ENCODE data around the gene LDLR.
"Not testable (repeated sequence)": the region's sequence is repeated elsewhere in the genome, so short reads cannot be mapped to it uniquely, and the experiment has no call there.

LDLR gene

GRCh38 chr19:11124157-11124556 is 34.9 kb downstream of the LDLR start:
- not testable (repeated sequence) for ATAC-seq (replicated peaks); H3K4me3 Mint-ChIP-seq; H3K27ac Mint-ChIP-seq; H3K9me3 Mint-ChIP-seq; H3K27me3 Mint-ChIP-seq; DNase-seq; H3K4me1 Mint-ChIP-seq (ENCODE audit: low read depth in 2 of 2)
- peaks cover 66% of the 10 kb centered on the region for H3K36me3 Mint-ChIP-seq (ENCODE audit: insufficient read depth)

- no peak overlapping the region for H3K27ac Mint-ChIP-seq
- H3K36me3 Mint-ChIP-seq (ENCODE audit: insufficient read depth), result peaks cover 65% of the 10 kb centered on the region
- DNase-seq (peak; percentile 72 to 76 (median 75)), ATAC-seq (replicated peaks) (peak; percentile 82)
- no peaks in the 10 kb centered on the region for H3K27me3 Mint-ChIP-seq
- peaks cover 4 to 9% of the 10 kb centered on the region in 2 donors for H3K4me1 Mint-ChIP-seq (ENCODE audit: low read depth in 2 of 2)
- no peak overlapping the region for H3K4me3 Mint-ChIP-seq
- H3K9me3 Mint-ChIP-seq, result no peaks in the 10 kb centered on the region
Measured at GRCh38 chr19:11125994-11126685, 36.9 kb downstream of the LDLR start.

- no peak for DNase-seq
- no peaks in the 10 kb centered on the region for H3K9me3 Mint-ChIP-seq
- no peaks in the 10 kb centered on the region for H3K27me3 Mint-ChIP-seq
- H3K27ac Mint-ChIP-seq, result peak overlapping the region in 1 of 2 donors; percentile 41
- H3K4me1 Mint-ChIP-seq (ENCODE audit: low read depth in 2 of 2), result peaks cover 4 to 9% of the 10 kb centered on the region in 2 donors
- H3K4me3 Mint-ChIP-seq, result no peak overlapping the region
- H3K36me3 Mint-ChIP-seq (ENCODE audit: insufficient read depth), result peaks cover 57% of the 10 kb centered on the region
- no peak for ATAC-seq (replicated peaks)
Measured at GRCh38 chr19:11127905-11128304, 38.6 kb downstream of the LDLR start.

- H3K4me3 Mint-ChIP-seq, result no peak overlapping the region
- peak overlapping the region; percentile 28 to 53 for H3K27ac Mint-ChIP-seq
- peaks cover 3 to 9% of the 10 kb centered on the region in 2 donors for H3K4me1 Mint-ChIP-seq (ENCODE audit: low read depth in 2 of 2)
- peak; percentile 66 to 69 (median 69) for DNase-seq
- no peaks in the 10 kb centered on the region for H3K9me3 Mint-ChIP-seq
- H3K27me3 Mint-ChIP-seq, result no peaks in the 10 kb centered on the region
- ATAC-seq (replicated peaks), result peak; percentile 83
- peaks cover 40% of the 10 kb centered on the region for H3K36me3 Mint-ChIP-seq (ENCODE audit: insufficient read depth)
Measured at GRCh38 chr19:11130824-11131455, 41.7 kb downstream of the LDLR start.

- H3K4me3 Mint-ChIP-seq, result no peak overlapping the region
- no peaks in the 10 kb centered on the region for H3K9me3 Mint-ChIP-seq
- H3K27ac Mint-ChIP-seq, result peak overlapping the region; percentile 22 to 53
- peaks cover 40% of the 10 kb centered on the region for H3K36me3 Mint-ChIP-seq (ENCODE audit: insufficient read depth)
- peaks cover 0 to 7% of the 10 kb centered on the region in 2 donors for H3K4me1 Mint-ChIP-seq (ENCODE audit: low read depth in 2 of 2)
- H3K27me3 Mint-ChIP-seq, result no peaks in the 10 kb centered on the region
- ATAC-seq (replicated peaks) (no peak), DNase-seq (no peak)
Measured at GRCh38 chr19:11131471-11131870, 42.2 kb downstream of the LDLR start.

GRCh38 chr19:11136400-11137101 is 47.3 kb downstream of the LDLR start:
- peak overlapping the region in 1 of 2 donors; percentile 85 for H3K27ac Mint-ChIP-seq
- H3K36me3 Mint-ChIP-seq (ENCODE audit: insufficient read depth), result peaks cover 6% of the 10 kb centered on the region
- H3K27me3 Mint-ChIP-seq, result no peaks in the 10 kb centered on the region
- peak overlapping the region; percentile 88 for H3K4me3 Mint-ChIP-seq
- ATAC-seq (replicated peaks), result no peak
- DNase-seq, result no peak
- peaks cover 7 to 8% of the 10 kb centered on the region in 2 donors for H3K4me1 Mint-ChIP-seq (ENCODE audit: low read depth in 2 of 2)
- no peaks in the 10 kb centered on the region for H3K9me3 Mint-ChIP-seq

GRCh38 chr19:11137542-11138384 is 48.5 kb downstream of the LDLR start:
- peak overlapping the region; percentile 88 for H3K4me3 Mint-ChIP-seq
- peaks cover 7 to 8% of the 10 kb centered on the region in 2 donors for H3K4me1 Mint-ChIP-seq (ENCODE audit: low read depth in 2 of 2)
- H3K27ac Mint-ChIP-seq, result peak overlapping the region; percentile 85 to 90
- peaks cover 3% of the 10 kb centered on the region for H3K36me3 Mint-ChIP-seq (ENCODE audit: insufficient read depth)
- no peaks in the 10 kb centered on the region for H3K27me3 Mint-ChIP-seq
- DNase-seq, result peak; percentile 24 to 42 (median 38)
- H3K9me3 Mint-ChIP-seq, result no peaks in the 10 kb centered on the region
- peak; percentile 77 for ATAC-seq (replicated peaks)

- Mint-ChIP-seq H3K4me1 (ENCODE audit: low read depth in 2 of 2) (peaks cover 7 to 8% of the 10 kb centered on the region in 2 donors), H3K27ac (no peak overlapping the region), H3K4me3 (no peak overlapping the region)
Measured at GRCh38 chr19:11138601-11139300, 49.5 kb downstream of the LDLR start.

GRCh38 chr19:11140023-11140538 is 50.8 kb downstream of the LDLR start:
- not testable (repeated sequence) for H3K27me3 Mint-ChIP-seq; ATAC-seq (replicated peaks); H3K4me1 Mint-ChIP-seq (ENCODE audit: low read depth in 2 of 2); H3K36me3 Mint-ChIP-seq (ENCODE audit: insufficient read depth); H3K9me3 Mint-ChIP-seq; H3K4me3 Mint-ChIP-seq; DNase-seq
- H3K27ac Mint-ChIP-seq, result peak overlapping the region in 1 of 2 donors; percentile 64

More at GRCh38 chr19:11138601-11139300, 49.5 kb downstream of the LDLR start:
- Mint-ChIP-seq H3K27me3 (no peaks in the 10 kb centered on the region), H3K36me3 (ENCODE audit: insufficient read depth) (peaks cover 3% of the 10 kb centered on the region), H3K9me3 (no peaks in the 10 kb centered on the region)
- ATAC-seq (replicated peaks) (no peak), DNase-seq (no peak)

- ATAC-seq (replicated peaks) (no peak), DNase-seq (no peak)
- H3K27me3 Mint-ChIP-seq, result no peaks in the 10 kb centered on the region
- H3K9me3 Mint-ChIP-seq, result no peaks in the 10 kb centered on the region
- H3K27ac Mint-ChIP-seq, result no peak overlapping the region
- H3K4me1 Mint-ChIP-seq (ENCODE audit: low read depth in 2 of 2), result peaks cover 7 to 8% of the 10 kb centered on the region in 2 donors
- no peak overlapping the region for H3K4me3 Mint-ChIP-seq
- no peaks in the 10 kb centered on the region for H3K36me3 Mint-ChIP-seq (ENCODE audit: insufficient read depth)
Measured at GRCh38 chr19:11140896-11141295, 51.6 kb downstream of the LDLR start.

- Mint-ChIP-seq H3K27me3 (no peaks in the 10 kb centered on the region), H3K27ac (no peak overlapping the region), H3K36me3 (ENCODE audit: insufficient read depth) (no peaks in the 10 kb centered on the region), H3K9me3 (no peaks in the 10 kb centered on the region), H3K4me1 (ENCODE audit: low read depth in 2 of 2) (peaks cover 7 to 8% of the 10 kb centered on the region in 2 donors), H3K4me3 (no peak overlapping the region)
- DNase-seq (no peak), ATAC-seq (replicated peaks) (no peak)
Measured at GRCh38 chr19:11141937-11142527, 52.8 kb downstream of the LDLR start.

GRCh38 chr19:11142528-11143171 is 53.4 kb downstream of the LDLR start:
- no peak for ATAC-seq (replicated peaks)
- no peak overlapping the region for H3K27ac Mint-ChIP-seq
- no peak for DNase-seq

More at GRCh38 chr19:11142528-11143171, 53.4 kb downstream of the LDLR start:
- Mint-ChIP-seq H3K27me3 (no peaks in the 10 kb centered on the region), H3K4me3 (no peak overlapping the region), H3K4me1 (ENCODE audit: low read depth in 2 of 2) (peaks cover 5% of the 10 kb centered on the region in 2 donors), H3K9me3 (no peaks in the 10 kb centered on the region), H3K36me3 (ENCODE audit: insufficient read depth) (no peaks in the 10 kb centered on the region)
